Measurements from ENCODE around the gene WDTC1. TPM values are rescaled to one million over a fixed set of nuclear protein-coding genes. Genes with fewer than 3 reads are reported as not detected.

Gene WDTC1
- total and polyA plus RNA-seq, 2 of the 13 experiments (the other 11 are each of a cell fraction or from before 2014, with no cell fraction given), result 5.5 TPM

DNA sequence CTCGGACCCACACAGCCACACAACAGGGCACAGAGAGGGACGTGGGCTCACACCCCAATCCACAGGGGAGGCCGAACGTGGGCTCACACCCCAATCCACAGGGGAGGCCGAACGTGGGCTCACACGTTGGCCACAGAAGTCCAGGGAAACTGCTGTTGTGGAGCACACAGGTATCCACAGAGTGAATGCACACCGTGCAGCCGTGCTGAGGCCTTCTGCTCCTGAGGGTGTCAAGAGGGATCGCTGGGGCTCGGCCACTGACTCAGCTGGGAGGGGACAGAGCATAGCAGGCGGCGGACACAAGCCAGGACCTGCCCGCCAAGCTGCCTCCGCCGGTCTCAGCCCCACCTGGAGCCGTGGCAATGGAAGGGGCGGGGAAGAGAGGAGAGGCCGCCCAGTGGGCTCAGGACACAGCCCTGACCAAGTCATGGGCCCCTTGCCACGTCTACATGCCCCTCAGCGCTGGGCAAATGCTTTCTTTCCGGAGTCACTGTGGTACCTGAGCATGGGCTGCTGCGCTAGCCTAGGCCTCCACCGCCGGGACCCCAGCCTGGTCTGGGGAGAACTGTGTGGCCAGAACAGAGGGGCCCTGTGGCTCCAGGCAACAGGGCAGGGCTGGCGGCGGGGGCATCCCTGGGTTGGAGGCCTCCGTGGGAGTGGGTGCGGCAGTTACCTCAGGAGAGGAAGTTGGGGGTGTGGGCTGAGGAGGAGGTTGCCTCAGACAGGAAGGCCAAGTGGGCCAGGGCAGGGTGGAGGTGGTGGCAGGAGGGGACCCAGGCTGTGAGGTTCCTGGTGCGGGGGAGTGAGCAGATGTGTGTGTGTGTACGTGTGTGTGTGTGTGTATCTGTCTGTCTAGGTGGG is 108.6 kb downstream of the WDTC1 start (continued):
- TF ChIP-seq, protein P1, sequence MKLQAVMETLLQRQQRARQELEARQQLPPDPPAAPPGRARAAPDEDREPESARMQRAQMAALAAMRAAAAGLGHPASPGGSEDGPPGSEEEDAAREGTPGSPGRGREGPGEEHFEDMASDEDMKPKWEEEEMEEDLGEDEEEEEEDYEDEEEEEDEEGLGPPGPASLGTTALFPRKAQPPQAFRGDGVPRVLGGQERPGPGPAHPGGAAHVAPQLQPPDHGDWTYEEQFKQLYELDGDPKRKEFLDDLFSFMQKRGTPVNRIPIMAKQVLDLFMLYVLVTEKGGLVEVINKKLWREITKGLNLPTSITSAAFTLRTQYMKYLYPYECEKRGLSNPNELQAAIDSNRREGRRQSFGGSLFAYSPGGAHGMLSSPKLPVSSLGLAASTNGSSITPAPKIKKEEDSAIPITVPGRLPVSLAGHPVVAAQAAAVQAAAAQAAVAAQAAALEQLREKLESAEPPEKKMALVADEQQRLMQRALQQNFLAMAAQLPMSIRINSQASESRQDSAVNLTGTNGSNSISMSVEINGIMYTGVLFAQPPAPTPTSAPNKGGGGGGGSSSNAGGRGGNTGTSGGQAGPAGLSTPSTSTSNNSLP (IDR thresholded peaks at IDR 0.05; ENCODE audit: low read depth, low read length), result no peak
- TF ChIP-seq ZNF180 (CRISPR knock-in tag; IDR thresholded peaks at IDR 0.05; ENCODE audit: borderline replicate concordance, low read depth) (no peak), NFE2 (CRISPR knock-in tag; IDR thresholded peaks at IDR 0.05) (no peak), ZMYM2 (CRISPR knock-in tag; IDR thresholded peaks at IDR 0.05) (no peak), ZNF660 (CRISPR knock-in tag; IDR thresholded peaks at IDR 0.05; ENCODE audit: borderline replicate concordance, low read depth) (no peak), RXRB (CRISPR knock-in tag; IDR thresholded peaks at IDR 0.05; ENCODE audit: borderline replicate concordance) (no peak), TAF15 (IDR thresholded peaks at IDR 0.05; ENCODE audit: low read depth, low read length, poor library complexity, severe bottlenecking) (no peak), AGO1 (IDR thresholded peaks at IDR 0.05; ENCODE audit: low read depth, low read length, poor library complexity, severe bottlenecking) (no peak), CBFB (CRISPR knock-in tag; IDR thresholded peaks at IDR 0.05) (0 out of 2 replicates have a peak, but pooled peaks have one; percentile 15), ZNF510 (CRISPR knock-in tag; IDR thresholded peaks at IDR 0.05; ENCODE audit: low read depth) (peak; percentile 77; the same call in 1 of the 2 replicates), RNF2 (conservative IDR thresholded peaks at IDR 0.05; ENCODE audit: low read depth) (no peak), GABPA (IDR thresholded peaks at IDR 0.05; ENCODE audit: low read depth, low read length) (no peak), GABPA (CRISPR knock-in tag; IDR thresholded peaks at IDR 0.05; ENCODE audit: low read depth) (peak; percentile 18; the same call in 1 of the 2 replicates), ZFYVE20 (CRISPR knock-in tag; IDR thresholded peaks at IDR 0.05; ENCODE audit: borderline replicate concordance, low read depth) (no peak)
- TF ChIP-seq, protein P2, sequence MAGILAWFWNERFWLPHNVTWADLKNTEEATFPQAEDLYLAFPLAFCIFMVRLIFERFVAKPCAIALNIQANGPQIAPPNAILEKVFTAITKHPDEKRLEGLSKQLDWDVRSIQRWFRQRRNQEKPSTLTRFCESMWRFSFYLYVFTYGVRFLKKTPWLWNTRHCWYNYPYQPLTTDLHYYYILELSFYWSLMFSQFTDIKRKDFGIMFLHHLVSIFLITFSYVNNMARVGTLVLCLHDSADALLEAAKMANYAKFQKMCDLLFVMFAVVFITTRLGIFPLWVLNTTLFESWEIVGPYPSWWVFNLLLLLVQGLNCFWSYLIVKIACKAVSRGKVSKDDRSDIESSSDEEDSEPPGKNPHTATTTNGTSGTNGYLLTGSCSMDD (CRISPR knock-in tag; IDR thresholded peaks at IDR 0.05), result no peak
- TF ChIP-seq, protein P3, sequence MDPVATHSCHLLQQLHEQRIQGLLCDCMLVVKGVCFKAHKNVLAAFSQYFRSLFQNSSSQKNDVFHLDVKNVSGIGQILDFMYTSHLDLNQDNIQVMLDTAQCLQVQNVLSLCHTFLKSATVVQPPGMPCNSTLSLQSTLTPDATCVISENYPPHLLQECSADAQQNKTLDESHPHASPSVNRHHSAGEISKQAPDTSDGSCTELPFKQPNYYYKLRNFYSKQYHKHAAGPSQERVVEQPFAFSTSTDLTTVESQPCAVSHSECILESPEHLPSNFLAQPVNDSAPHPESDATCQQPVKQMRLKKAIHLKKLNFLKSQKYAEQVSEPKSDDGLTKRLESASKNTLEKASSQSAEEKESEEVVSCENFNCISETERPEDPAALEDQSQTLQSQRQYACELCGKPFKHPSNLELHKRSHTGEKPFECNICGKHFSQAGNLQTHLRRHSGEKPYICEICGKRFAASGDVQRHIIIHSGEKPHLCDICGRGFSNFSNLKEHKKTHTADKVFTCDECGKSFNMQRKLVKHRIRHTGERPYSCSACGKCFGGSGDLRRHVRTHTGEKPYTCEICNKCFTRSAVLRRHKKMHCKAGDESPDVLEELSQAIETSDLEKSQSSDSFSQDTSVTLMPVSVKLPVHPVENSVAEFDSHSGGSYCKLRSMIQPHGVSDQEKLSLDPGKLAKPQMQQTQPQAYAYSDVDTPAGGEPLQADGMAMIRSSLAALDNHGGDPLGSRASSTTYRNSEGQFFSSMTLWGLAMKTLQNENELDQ (CRISPR knock-in tag; IDR thresholded peaks at IDR 0.05; ENCODE audit: borderline replicate concordance), result no peak
- TF ChIP-seq, protein P4, sequence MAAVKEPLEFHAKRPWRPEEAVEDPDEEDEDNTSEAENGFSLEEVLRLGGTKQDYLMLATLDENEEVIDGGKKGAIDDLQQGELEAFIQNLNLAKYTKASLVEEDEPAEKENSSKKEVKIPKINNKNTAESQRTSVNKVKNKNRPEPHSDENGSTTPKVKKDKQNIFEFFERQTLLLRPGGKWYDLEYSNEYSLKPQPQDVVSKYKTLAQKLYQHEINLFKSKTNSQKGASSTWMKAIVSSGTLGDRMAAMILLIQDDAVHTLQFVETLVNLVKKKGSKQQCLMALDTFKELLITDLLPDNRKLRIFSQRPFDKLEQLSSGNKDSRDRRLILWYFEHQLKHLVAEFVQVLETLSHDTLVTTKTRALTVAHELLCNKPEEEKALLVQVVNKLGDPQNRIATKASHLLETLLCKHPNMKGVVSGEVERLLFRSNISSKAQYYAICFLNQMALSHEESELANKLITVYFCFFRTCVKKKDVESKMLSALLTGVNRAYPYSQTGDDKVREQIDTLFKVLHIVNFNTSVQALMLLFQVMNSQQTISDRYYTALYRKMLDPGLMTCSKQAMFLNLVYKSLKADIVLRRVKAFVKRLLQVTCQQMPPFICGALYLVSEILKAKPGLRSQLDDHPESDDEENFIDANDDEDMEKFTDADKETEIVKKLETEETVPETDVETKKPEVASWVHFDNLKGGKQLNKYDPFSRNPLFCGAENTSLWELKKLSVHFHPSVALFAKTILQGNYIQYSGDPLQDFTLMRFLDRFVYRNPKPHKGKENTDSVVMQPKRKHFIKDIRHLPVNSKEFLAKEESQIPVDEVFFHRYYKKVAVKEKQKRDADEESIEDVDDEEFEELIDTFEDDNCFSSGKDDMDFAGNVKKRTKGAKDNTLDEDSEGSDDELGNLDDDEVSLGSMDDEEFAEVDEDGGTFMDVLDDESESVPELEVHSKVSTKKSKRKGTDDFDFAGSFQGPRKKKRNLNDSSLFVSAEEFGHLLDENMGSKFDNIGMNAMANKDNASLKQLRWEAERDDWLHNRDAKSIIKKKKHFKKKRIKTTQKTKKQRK (IDR thresholded peaks at IDR 0.05; ENCODE audit: low read length), result no peak
- TF ChIP-seq, protein P5, sequence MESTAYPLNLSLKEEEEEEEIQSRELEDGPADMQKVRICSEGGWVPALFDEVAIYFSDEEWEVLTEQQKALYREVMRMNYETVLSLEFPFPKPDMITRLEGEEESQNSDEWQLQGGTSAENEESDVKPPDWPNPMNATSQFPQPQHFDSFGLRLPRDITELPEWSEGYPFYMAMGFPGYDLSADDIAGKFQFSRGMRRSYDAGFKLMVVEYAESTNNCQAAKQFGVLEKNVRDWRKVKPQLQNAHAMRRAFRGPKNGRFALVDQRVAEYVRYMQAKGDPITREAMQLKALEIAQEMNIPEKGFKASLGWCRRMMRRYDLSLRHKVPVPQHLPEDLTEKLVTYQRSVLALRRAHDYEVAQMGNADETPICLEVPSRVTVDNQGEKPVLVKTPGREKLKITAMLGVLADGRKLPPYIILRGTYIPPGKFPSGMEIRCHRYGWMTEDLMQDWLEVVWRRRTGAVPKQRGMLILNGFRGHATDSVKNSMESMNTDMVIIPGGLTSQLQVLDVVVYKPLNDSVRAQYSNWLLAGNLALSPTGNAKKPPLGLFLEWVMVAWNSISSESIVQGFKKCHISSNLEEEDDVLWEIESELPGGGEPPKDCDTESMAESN (CRISPR knock-in tag; conservative IDR thresholded peaks at IDR 0.05), result no peak; the same call in 1 of the 2 replicates
